Left cardiac atrium (tissue), 4 donors: ENCODE measurements around the gene SHANK1. TPM values are rescaled to one million over a fixed set of nuclear protein-coding genes. Genes with fewer than 3 reads are reported as not detected.
A peak's percentile ranks its signal among the peaks of the same experiment; 100 is the strongest.

Experiments used
- ATAC-seq, 2 donors: fragments of 200-7000 bp; cut with Tn5 transposase; one replicate each; pipeline ENCODE4 v1.9.1; 2020; ENCODE audit warnings: mild to moderate bottlenecking in 2 of 2, moderate library complexity in 2 of 2
- DNase-seq: peaks from one replicate; pipeline ENCODE4 v3.0.0-alpha.2; 2020
- intact Hi-C, 2 donors: fragments of 100-400 bp; cut with DNase I; formaldehyde crosslinking; loops; one replicate each; pipeline versions ENCODE4 v1.14.1 to v1.15.1; 2022 to 2023
- total RNA-seq, 2 donors: library from RNA; stranded (reverse); fragmentation: NEBNext Ultra II Directional; extraction: Animal tissue kit (Norgen Biotek cat#: 25700); gene quantifications; one replicate each; pipeline ENCODE4 v1.2.1, GENCODE V29; 2021
- donor health status: DM: no; HTN: yes; CAD: no.
- donor health status: DM: no; HTN: yes; CAD: no; lungs with severe emphysema.
- donor health status: DM: yes; HTN: yes; CAD: no.
- donor health status: Dilated cardiomyopathy.

The SHANK1 gene
- total RNA-seq, 2 donors from 2014 or later: 0.62 to 1.2 TPM

- DNase-seq (no peak), ATAC-seq (no peak)
- intact Hi-C loops: no loop called here
Observed at GRCh38 chr19:50697414-50698124, 22.0 kb downstream of the SHANK1 start.

- ATAC-seq (no peak), DNase-seq (no peak)
- intact Hi-C loops: no loop called here
Observed at GRCh38 chr19:50696094-50696483, 23.5 kb downstream of the SHANK1 start.

- ATAC-seq: peak; percentile 44 to 58
- DNase-seq: no peak
- intact Hi-C loops: no loop called here
Observed at GRCh38 chr19:50695251-50696093, 24.1 kb downstream of the SHANK1 start.

- ATAC-seq (no peak), DNase-seq (no peak)
- intact Hi-C loops: no loop called here
Observed at GRCh38 chr19:50694815-50695145, 24.8 kb downstream of the SHANK1 start.

- intact Hi-C loops: no loop called here
- no peak for DNase-seq
Observed at GRCh38 chr19:50693064-50693975, 26.3 kb downstream of the SHANK1 start.

GRCh38 chr19:50690439-50690838 lies 29.2 kb downstream of the SHANK1 start:
- ATAC-seq (no peak), DNase-seq (no peak)
- intact Hi-C loops: no loop called here

More at GRCh38 chr19:50693064-50693975, 26.3 kb downstream of the SHANK1 start:
- ATAC-seq: no peak

- DNase-seq: no peak
- intact Hi-C loops: no loop called here
- no peak for ATAC-seq
Observed at GRCh38 chr19:50688766-50689165, 30.8 kb downstream of the SHANK1 start.

- intact Hi-C loops: no loop called here
- DNase-seq (no peak), ATAC-seq (no peak)
Observed at GRCh38 chr19:50686310-50687032, 33.1 kb downstream of the SHANK1 start.

- DNase-seq (peak; percentile 83), ATAC-seq (peak; percentile 95 to 96)
- intact Hi-C loops: no loop called here
Observed at GRCh38 chr19:50679177-50680125, 40.2 kb downstream of the SHANK1 start.

- DNase-seq (no peak), ATAC-seq (no peak)
- intact Hi-C loops: no loop called here
Observed at GRCh38 chr19:50678323-50678722, 41.3 kb downstream of the SHANK1 start.

- DNase-seq (no peak), ATAC-seq (no peak)
- intact Hi-C loops: no loop called here
Observed at GRCh38 chr19:50677636-50678035, 42.0 kb downstream of the SHANK1 start.

- ATAC-seq: no peak
- intact Hi-C loops: no loop called here
Observed at GRCh38 chr19:50676625-50677197, 42.9 kb downstream of the SHANK1 start.

GRCh38 chr19:50673118-50673517 lies 46.5 kb downstream of the SHANK1 start:
- DNase-seq (no peak), ATAC-seq (no peak)
- intact Hi-C loops: no loop called here

More at GRCh38 chr19:50676625-50677197, 42.9 kb downstream of the SHANK1 start:
- no peak for DNase-seq

- intact Hi-C loops: no loop called here
- ATAC-seq: no peak
- DNase-seq: no peak
Observed at GRCh38 chr19:50670102-50670380, 49.6 kb downstream of the SHANK1 start.

- DNase-seq: no peak
- ATAC-seq: no peak
- intact Hi-C loops: no loop called here
Observed at GRCh38 chr19:50669302-50670101, 50.1 kb downstream of the SHANK1 start.

GRCh38 chr19:50668879-50669278 lies 50.7 kb downstream of the SHANK1 start:
- ATAC-seq (no peak), DNase-seq (no peak)
- intact Hi-C loops: no loop called here

- intact Hi-C loops: no loop called here
- DNase-seq (no peak), ATAC-seq (no peak)
Observed at GRCh38 chr19:50668416-50668815, 51.2 kb downstream of the SHANK1 start.
